BE2C (cell line): Measurements from ENCODE around the gene ACOT6.
A peak's percentile ranks its signal among the peaks of the same experiment; 100 is the strongest.

Experiments used
- DNase-seq: peaks from one replicate; pipeline ENCODE4 v3.0.0-alpha.2; 2020
- H3K27me3 ChIP-seq: fragments of 250-450 bp; sonication (Bioruptor Pico); 2 replicates; pipeline ENCODE4 v1.5.1; 2020; ENCODE audit warnings: mild to moderate bottlenecking
- H3K36me3 ChIP-seq: fragments of 250-450 bp; sonication (Bioruptor Pico); 2 replicates; pipeline ENCODE4 v1.5.1; 2020; ENCODE audit warnings: mild to moderate bottlenecking
- H3K4me1 ChIP-seq: fragments of 250-450 bp; sonication (Bioruptor Pico); 2 replicates; pipeline ENCODE4 v1.5.1; 2020
- H3K4me3 ChIP-seq: 2 replicates; pipeline ENCODE4 v1.5.1; 2011; ENCODE audit warnings: low read depth, low read length
- H3K9me3 ChIP-seq: fragments of 250-450 bp; sonication (Bioruptor Pico); 2 replicates; pipeline ENCODE4 v1.5.1; 2020
- CTCF ChIP-seq: IDR thresholded peaks from 2 replicates; pipeline ENCODE4 v1.5.1; 2012; ENCODE audit warnings: mild to moderate bottlenecking, low read depth, low read length

ACOT6 gene

GRCh38 chr14:73606271-73606670, 6.0 kb upstream of the ACOT6 start:
- Histone ChIP-seq H3K9me3 (no peaks in the 10 kb centered on the region), H3K36me3 (no peaks in the 10 kb centered on the region), H3K4me3 (no peak overlapping the region), H3K4me1 (no peaks in the 10 kb centered on the region), H3K27me3 (no peaks in the 10 kb centered on the region)
- no peak for TF ChIP-seq CTCF
- DNase-seq = no peak

- H3K4me1 ChIP-seq = no peaks in the 10 kb centered on the region
- H3K27me3 ChIP-seq = no peaks in the 10 kb centered on the region
- H3K4me3 ChIP-seq = no peak overlapping the region
- TF ChIP-seq CTCF = no peak
- DNase-seq = no peak
- no peaks in the 10 kb centered on the region for H3K9me3 ChIP-seq
- no peaks in the 10 kb centered on the region for H3K36me3 ChIP-seq
Observed at GRCh38 chr14:73607241-73607640, 5.1 kb upstream of the ACOT6 start.

GRCh38 chr14:73610687-73611086, 1.6 kb upstream of the ACOT6 start:
- DNase-seq = peak; percentile 30

GRCh38 chr14:73613046-73613383, 698 bp downstream of the ACOT6 start:
- Histone ChIP-seq H3K9me3 (no peaks in the 10 kb centered on the region), H3K4me1 (no peaks in the 10 kb centered on the region), H3K36me3 (no peaks in the 10 kb centered on the region), H3K27me3 (no peaks in the 10 kb centered on the region), H3K4me3 (peak overlapping the region; percentile 65)
- no peak for DNase-seq
- TF ChIP-seq CTCF = no peak

More at GRCh38 chr14:73610687-73611086, 1.6 kb upstream of the ACOT6 start:
- H3K4me3 ChIP-seq = no peak overlapping the region
- no peaks in the 10 kb centered on the region for H3K27me3 ChIP-seq
- TF ChIP-seq CTCF = no peak
- H3K36me3 ChIP-seq = no peaks in the 10 kb centered on the region
- no peaks in the 10 kb centered on the region for H3K9me3 ChIP-seq
- H3K4me1 ChIP-seq = no peaks in the 10 kb centered on the region

- no peak for TF ChIP-seq CTCF
- Histone ChIP-seq H3K9me3 (no peaks in the 10 kb centered on the region), H3K27me3 (no peaks in the 10 kb centered on the region), H3K4me3 (peak overlapping the region; percentile 65; the same call in 1 of the 2 replicates), H3K4me1 (no peaks in the 10 kb centered on the region), H3K36me3 (no peaks in the 10 kb centered on the region)
- no peak for DNase-seq
Observed at GRCh38 chr14:73613419-73613963, 1.2 kb downstream of the ACOT6 start.

GRCh38 chr14:73616831-73617230, 4.5 kb downstream of the ACOT6 start:
- H3K4me3 ChIP-seq = no peak overlapping the region
- no peaks in the 10 kb centered on the region for H3K36me3 ChIP-seq
- H3K27me3 ChIP-seq = no peaks in the 10 kb centered on the region
- H3K9me3 ChIP-seq = no peaks in the 10 kb centered on the region
- TF ChIP-seq CTCF = no peak
- no peak for DNase-seq
- H3K4me1 ChIP-seq = no peaks in the 10 kb centered on the region
